Smooth muscle cell (in vitro differentiated cells): ENCODE measurements around the gene PDXK. TPM values are rescaled to one million over a fixed set of nuclear protein-coding genes. Genes with fewer than 3 reads are reported as not detected.

Source experiments
- DNase-seq: peaks from one replicate; lab custom pipeline; 2025; ENCODE audit not compliant: unreplicated experiment; lab: John Stamatoyannopoulos, UW
- H2AFZ ChIP-seq: fragments of 200-600 bp; sonication (generic); 2 replicates; pipeline ENCODE4 v1.6.0; 2016; ENCODE audit warnings: antibody characterized with exemption, low read depth, mild to moderate bottlenecking
- H3F3A ChIP-seq: fragments of 200-600 bp; sonication (generic); 2 replicates; pipeline ENCODE4 v1.6.0; 2017; ENCODE audit warnings: antibody characterized with exemption, low read depth
- H3K27ac ChIP-seq: fragments of 200-600 bp; sonication (generic); 2 replicates; pipeline ENCODE4 v1.5.1; 2016; ENCODE audit warnings: low read depth, mild to moderate bottlenecking
- H3K27me3 ChIP-seq: fragments of 200-600 bp; sonication (generic); 2 replicates; pipeline ENCODE4 v1.6.1; 2016; ENCODE audit warnings: low read depth, mild to moderate bottlenecking
- H3K36me3 ChIP-seq: fragments of 200-600 bp; sonication (generic); 2 replicates; pipeline ENCODE4 v1.5.1; 2016; ENCODE audit warnings: low read depth
- H3K4me1 ChIP-seq: fragments of 200-600 bp; sonication (generic); 2 replicates; pipeline ENCODE4 v1.5.1; 2016; ENCODE audit warnings: low read depth
- H3K4me2 ChIP-seq: fragments of 200-600 bp; sonication (generic); 2 replicates; pipeline ENCODE4 v1.6.0; 2016; ENCODE audit warnings: mild to moderate bottlenecking
- H3K4me3 ChIP-seq: fragments of 200-600 bp; sonication (generic); 2 replicates; pipeline ENCODE4 v1.5.1; 2016; ENCODE audit warnings: mild to moderate bottlenecking
- H3K79me2 ChIP-seq: fragments of 200-600 bp; sonication (generic); 2 replicates; pipeline ENCODE4 v1.6.0; 2016; ENCODE audit warnings: low read depth, mild to moderate bottlenecking
- H3K9ac ChIP-seq: fragments of 200-600 bp; sonication (generic); 2 replicates; pipeline ENCODE4 v1.6.0; 2016; ENCODE audit warnings: low read depth
- H3K9me3 ChIP-seq: fragments of 200-600 bp; sonication (generic); replicated peaks from 2 replicates; pipeline ENCODE4 v1.5.1; 2016; ENCODE audit warnings: low read depth
- H4K20me1 ChIP-seq: fragments of 200-600 bp; sonication (generic); 2 replicates; pipeline ENCODE4 v1.6.0; 2016; ENCODE audit warnings: low read depth
- CTCF ChIP-seq: fragments of 200-600 bp; sonication (generic); IDR thresholded peaks from 2 replicates; pipeline ENCODE4 v1.5.1; 2017; ENCODE audit warnings: borderline replicate concordance, mild to moderate bottlenecking, antibody characterized with exemption; ENCODE audit not compliant: insufficient read depth, poor library complexity, severe bottlenecking
- WGBS: methylation state at CpG from one replicate; pipeline ENCODE4 v1.1.7; 2016; ENCODE audit warnings: low lambda C conversion rate; 5-methylcytosine and 5-hydroxymethylcytosine counted together
- polyA plus RNA-seq: library from polyadenylated mRNA; unstranded; fragments of >200 nt; fragmentation: Nextera tagmentation; extraction: Ambion mirVana; gene quantifications from 2 replicates; pipeline ENCODE4 v1.2.1, GENCODE V29; 2016
- total RNA-seq: library from RNA; depleted of rRNA; stranded (reverse); fragments of >200 nt; gene quantifications from 2 replicates; pipeline ENCODE4 v1.2.3, GENCODE V29; 2014

The PDXK gene
- total and polyA plus RNA-seq, 2 experiments from 2014 or later = 92.6 to 184 TPM

GRCh38 chr21:43801006-43801783 is 82.3 kb downstream of the PDXK start:
- no peaks in the 10 kb centered on the region for H3K79me2 ChIP-seq
- H3K36me3 ChIP-seq = no peaks in the 10 kb centered on the region
- H3K4me2 ChIP-seq = no peak overlapping the region
- DNase-seq = no peak
- no peaks in the 10 kb centered on the region for H3K27me3 ChIP-seq
- H3F3A ChIP-seq = no peaks in the 10 kb centered on the region
- H3K4me1 ChIP-seq = no peaks in the 10 kb centered on the region
- H3K27ac ChIP-seq = no peak overlapping the region
- H3K9me3 ChIP-seq = no peaks in the 10 kb centered on the region
- peaks cover 5% of the 10 kb centered on the region for H4K20me1 ChIP-seq
- H3K9ac ChIP-seq = no peak overlapping the region
- no peak overlapping the region for H3K4me3 ChIP-seq
- 97% methylated on average over 42 of the region's 42 CpGs for WGBS
- no peak for TF ChIP-seq CTCF
- no peak overlapping the region for H2AFZ ChIP-seq

GRCh38 chr21:43802713-43803313 is 83.9 kb downstream of the PDXK start:
- H3K9me3 ChIP-seq = no peaks in the 10 kb centered on the region
- H3F3A ChIP-seq = no peaks in the 10 kb centered on the region
- 98% methylated on average over 14 of the region's 14 CpGs for WGBS
- H4K20me1 ChIP-seq = no peaks in the 10 kb centered on the region
- no peaks in the 10 kb centered on the region for H3K36me3 ChIP-seq
- no peak overlapping the region for H3K27ac ChIP-seq
- H3K4me3 ChIP-seq = no peak overlapping the region
- H3K79me2 ChIP-seq = no peaks in the 10 kb centered on the region
- no peak overlapping the region for H2AFZ ChIP-seq
- H3K4me2 ChIP-seq = no peak overlapping the region
- TF ChIP-seq CTCF = no peak
- H3K27me3 ChIP-seq = no peaks in the 10 kb centered on the region
- H3K4me1 ChIP-seq = no peaks in the 10 kb centered on the region
- DNase-seq = no peak
- no peak overlapping the region for H3K9ac ChIP-seq

GRCh38 chr21:43803558-43804300 is 84.8 kb downstream of the PDXK start:
- H3F3A ChIP-seq = no peaks in the 10 kb centered on the region
- WGBS = 95% methylated on average over 31 of the region's 33 CpGs
- H3K4me2 ChIP-seq = no peak overlapping the region

More at GRCh38 chr21:43803558-43804300, 84.8 kb downstream of the PDXK start:
- Histone ChIP-seq H3K36me3 (no peaks in the 10 kb centered on the region), H3K27me3 (no peaks in the 10 kb centered on the region), H3K79me2 (no peaks in the 10 kb centered on the region), H4K20me1 (no peaks in the 10 kb centered on the region), H3K9me3 (no peaks in the 10 kb centered on the region), H3K4me3 (no peak overlapping the region), H3K4me1 (no peaks in the 10 kb centered on the region), H2AFZ (no peak overlapping the region), H3K27ac (no peak overlapping the region), H3K9ac (no peak overlapping the region)
- no peak for TF ChIP-seq CTCF
- DNase-seq = no peak
